ENCODE data around the gene KRT78.

Gene KRT78

DNA sequence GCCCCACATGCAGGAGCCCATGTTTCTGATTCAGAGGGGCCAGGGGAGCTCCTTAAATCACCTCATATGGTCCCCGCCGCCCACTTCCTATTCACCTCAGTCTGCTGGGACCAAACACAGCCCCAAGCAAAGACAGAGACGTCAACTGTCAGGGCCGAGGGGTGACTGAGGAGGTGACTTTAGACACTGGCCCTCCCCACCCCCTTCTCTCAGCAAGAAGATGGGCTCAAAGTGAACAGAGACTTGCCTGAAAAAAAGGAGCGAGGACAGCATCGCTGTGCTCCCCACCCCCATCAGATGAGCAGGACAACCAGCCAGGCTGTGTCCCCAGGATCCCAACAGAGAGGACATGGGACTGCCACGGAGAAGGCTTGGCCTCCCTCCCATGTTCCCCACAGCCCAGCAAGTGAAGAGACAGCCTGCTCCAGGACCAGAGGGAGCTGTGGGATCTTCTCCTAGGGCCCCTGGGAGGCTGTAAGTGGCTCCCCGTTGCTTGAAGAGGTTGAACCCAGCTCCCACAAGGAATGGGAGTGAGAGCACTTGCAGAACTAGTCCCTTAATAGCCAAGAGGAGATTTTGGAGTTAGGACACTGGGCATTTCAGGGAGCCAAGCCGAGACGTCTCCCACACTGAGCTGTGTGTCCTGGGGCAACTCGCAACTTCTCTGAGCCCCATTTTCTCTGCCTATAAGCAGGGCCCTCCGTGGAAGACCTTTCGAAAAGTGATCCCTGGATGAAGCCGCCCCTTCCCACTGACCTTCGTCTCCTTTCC lies 13.3 kb downstream of the KRT78 start:
- no peaks in the 10 kb centered on the region for H3K79me1 ChIP-seq (replicated peaks; ENCODE audit: low read length, poor library complexity, severe bottlenecking)
- no peak overlapping the region for H3K23ac ChIP-seq (ENCODE audit: low read length in 2 of 2)
- no peaks in the 10 kb centered on the region for H3K9me3 ChIP-seq (ENCODE audit: control insufficient read depth, low read length)
- no peak overlapping the region for H3K18ac ChIP-seq (ENCODE audit: low read depth in 1 of 2, low read length in 2 of 2)
- no peak overlapping the region for H3K14ac ChIP-seq (ENCODE audit: low read length in 2 of 2)
- no peak overlapping the region for H2AK5ac ChIP-seq (ENCODE audit: low read length, severe bottlenecking)
- no peak overlapping the region for H2BK15ac ChIP-seq (ENCODE audit: low read depth, poor library complexity, severe bottlenecking)
- no peak overlapping the region for H2AFZ ChIP-seq (ENCODE audit: low read depth, low read length)
- no peak for DNase-seq
- H2BK5ac ChIP-seq (ENCODE audit: low read depth, low read length, poor library complexity, severe bottlenecking), result no peak overlapping the region
- H3K36me3 ChIP-seq (ENCODE audit: control insufficient read depth in 1 of 2, insufficient read depth in 2 of 2, low read depth in 1 of 2, low read length in 2 of 2), result peaks cover 0 to 2% of the 10 kb centered on the region in 2 experiments
- peak overlapping the region in 1 of 2 experiments; percentile 30 for H2BK12ac ChIP-seq (ENCODE audit: low read length in 2 of 2)
- no peak overlapping the region for H3K4me2 ChIP-seq (ENCODE audit: low read length, poor library complexity, severe bottlenecking)
- H3K4me1 ChIP-seq (ENCODE audit: control insufficient read depth, insufficient read depth, low read depth, low read length), result peaks cover 28% of the 10 kb centered on the region
- H3K4ac ChIP-seq (ENCODE audit: low read depth in 1 of 2, low read length in 2 of 2), result peak overlapping the region in 1 of 2 experiments; percentile 76
- no peak overlapping the region for H3K27ac ChIP-seq (ENCODE audit: low read length, poor library complexity, severe bottlenecking)
- H3K4me3 ChIP-seq (ENCODE audit: insufficient read depth in 1 of 2, low read depth in 1 of 2, low read length in 2 of 2), result no peak overlapping the region
- 87% methylated on average over 11 of the region's 15 CpGs for WGBS
- H2BK120ac ChIP-seq (ENCODE audit: low read depth, low read length), result no peak overlapping the region
- H3K27me3 ChIP-seq (ENCODE audit: control insufficient read depth in 1 of 2, insufficient read depth in 1 of 2, low read length in 2 of 2), result peaks cover 0 to 35% of the 10 kb centered on the region in 2 experiments
- H3K9ac ChIP-seq (ENCODE audit: low read length), result no peak overlapping the region
- H4K91ac ChIP-seq (ENCODE audit: low read length), result peak overlapping the region; percentile 2
- peak overlapping the region; percentile 33 for H4K8ac ChIP-seq (ENCODE audit: low read length)

DNA sequence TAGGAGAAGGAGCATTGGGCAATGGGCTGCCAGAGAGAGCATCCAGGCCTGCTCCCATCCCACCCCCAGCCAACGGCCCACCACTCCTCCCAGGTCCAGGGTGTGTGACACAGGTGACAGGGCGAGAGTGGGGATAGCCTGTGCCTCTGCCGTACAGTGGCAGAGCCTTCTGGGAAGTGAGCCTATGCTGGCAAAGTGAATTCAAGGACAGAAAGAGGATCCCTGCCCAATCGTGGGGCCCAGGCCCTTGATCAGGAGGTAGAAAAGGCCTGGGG lies 14.1 kb downstream of the KRT78 start:
- Histone ChIP-seq H3K36me3 (ENCODE audit: control insufficient read depth in 1 of 2, insufficient read depth in 2 of 2, low read depth in 1 of 2, low read length in 2 of 2) (peaks cover 0 to 2% of the 10 kb centered on the region in 2 experiments), H3K27me3 (ENCODE audit: control insufficient read depth in 1 of 2, insufficient read depth in 1 of 2, low read length in 2 of 2) (peaks cover 0 to 29% of the 10 kb centered on the region in 2 experiments), H2BK15ac (ENCODE audit: low read depth, poor library complexity, severe bottlenecking) (no peak overlapping the region), H3K23ac (ENCODE audit: low read length in 2 of 2) (no peak overlapping the region), H3K27ac (ENCODE audit: low read length, poor library complexity, severe bottlenecking) (no peak overlapping the region), H3K14ac (ENCODE audit: low read length in 2 of 2) (no peak overlapping the region), H2BK5ac (ENCODE audit: low read depth, low read length, poor library complexity, severe bottlenecking) (no peak overlapping the region), H3K4me3 (ENCODE audit: insufficient read depth in 1 of 2, low read depth in 1 of 2, low read length in 2 of 2) (no peak overlapping the region), H2BK120ac (ENCODE audit: low read depth, low read length) (no peak overlapping the region), H3K4ac (ENCODE audit: low read depth in 1 of 2, low read length in 2 of 2) (no peak overlapping the region), H3K4me2 (ENCODE audit: low read length, poor library complexity, severe bottlenecking) (no peak overlapping the region), H2AK5ac (ENCODE audit: low read length, severe bottlenecking) (no peak overlapping the region), H3K9me3 (ENCODE audit: control insufficient read depth, low read length) (no peaks in the 10 kb centered on the region), H3K9ac (ENCODE audit: low read length) (no peak overlapping the region), H3K79me1 (replicated peaks; ENCODE audit: low read length, poor library complexity, severe bottlenecking) (no peaks in the 10 kb centered on the region), H3K18ac (ENCODE audit: low read depth in 1 of 2, low read length in 2 of 2) (no peak overlapping the region), H2BK12ac (ENCODE audit: low read length in 2 of 2) (peak overlapping the region in 1 of 2 experiments; percentile 18), H2AFZ (ENCODE audit: low read depth, low read length) (no peak overlapping the region), H4K8ac (ENCODE audit: low read length) (no peak overlapping the region), H3K4me1 (ENCODE audit: control insufficient read depth, insufficient read depth, low read depth, low read length) (peaks cover 28% of the 10 kb centered on the region), H4K91ac (ENCODE audit: low read length) (no peak overlapping the region)
- WGBS, result 90% methylated on average over 3 of the region's 4 CpGs
- DNase-seq, result no peak

DNA sequence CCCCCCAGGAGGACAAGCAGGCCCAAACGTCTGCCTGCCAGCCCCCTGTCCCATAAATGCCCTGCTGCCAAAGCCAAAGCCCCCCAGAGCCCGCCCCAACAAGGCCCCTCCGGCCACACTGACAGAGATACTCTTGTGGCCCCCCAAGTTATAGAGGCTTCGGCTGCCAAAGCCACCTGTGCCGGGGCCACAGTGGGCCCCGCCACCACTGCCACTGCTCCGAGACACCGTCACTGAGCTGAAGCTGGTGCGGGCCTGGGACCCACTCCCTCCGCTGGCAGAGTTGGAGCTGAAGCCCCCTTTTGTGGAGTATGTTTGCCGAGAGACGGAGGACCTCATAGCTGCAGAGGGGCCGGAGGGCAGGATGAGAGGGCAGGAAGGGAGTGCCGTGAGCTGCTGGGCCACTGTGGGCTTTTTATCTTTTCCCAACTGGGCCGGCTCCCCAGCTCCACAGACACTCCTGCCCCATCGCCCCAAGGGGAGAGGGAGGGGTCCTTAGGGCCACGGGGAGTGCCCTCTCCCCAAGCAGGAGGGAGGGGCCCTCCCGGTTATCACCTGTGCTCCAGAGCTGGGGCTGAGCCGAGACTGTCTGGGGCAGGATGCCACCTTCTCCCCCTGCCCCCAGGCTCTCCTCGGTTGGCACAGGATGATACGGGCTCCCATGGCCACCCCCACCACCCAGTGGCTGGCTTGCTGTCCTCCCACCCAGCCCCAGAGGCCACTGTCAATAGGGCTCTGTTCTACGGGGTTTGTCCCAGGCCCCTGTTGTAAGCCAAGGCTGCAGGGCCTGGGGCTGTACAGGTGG lies 14.7 kb downstream of the KRT78 start, which contains the start of gene KRT79:
TSS of gene KRT79 (minus strand) at position 390 of the 805 bp plus-strand sequence. CDS start at position 339, 51 bp downstream.
- no peak for DNase-seq
- H2AK5ac ChIP-seq (ENCODE audit: low read length, severe bottlenecking), result no peak within 1 kb of the TSS
- H3K9me3 ChIP-seq (ENCODE audit: control insufficient read depth, low read length), result no peaks in the 10 kb centered on the region
- no peaks in the 10 kb centered on the region for H3K79me1 ChIP-seq (replicated peaks; ENCODE audit: low read length, poor library complexity, severe bottlenecking)
- no peak within 1 kb of the TSS for H3K27ac ChIP-seq (ENCODE audit: low read length, poor library complexity, severe bottlenecking)
- H3K14ac ChIP-seq (ENCODE audit: low read length in 2 of 2), result no peak within 1 kb of the TSS
- no peak within 1 kb of the TSS for H3K18ac ChIP-seq (ENCODE audit: low read depth in 1 of 2, low read length in 2 of 2)
- H2AFZ ChIP-seq (ENCODE audit: low read depth, low read length), result no peak within 1 kb of the TSS
- 90% methylated on average over 17 of the region's 22 CpGs for WGBS
- no peak within 1 kb of the TSS for H4K91ac ChIP-seq (ENCODE audit: low read length)
- H2BK12ac ChIP-seq (ENCODE audit: low read length in 2 of 2), result peak within 1 kb of the TSS in 1 of 2 experiments; percentile 18
- H3K9ac ChIP-seq (ENCODE audit: low read length), result no peak within 1 kb of the TSS
- H2BK120ac ChIP-seq (ENCODE audit: low read depth, low read length), result no peak within 1 kb of the TSS
- H2BK15ac ChIP-seq (ENCODE audit: low read depth, poor library complexity, severe bottlenecking), result no peak within 1 kb of the TSS
- no peak within 1 kb of the TSS for H4K8ac ChIP-seq (ENCODE audit: low read length)
- no peak within 1 kb of the TSS for H3K4me2 ChIP-seq (ENCODE audit: low read length, poor library complexity, severe bottlenecking)
- no peak within 1 kb of the TSS for H3K4me3 ChIP-seq (ENCODE audit: insufficient read depth in 1 of 2, low read depth in 1 of 2, low read length in 2 of 2)
- peaks cover 0 to 24% of the 10 kb centered on the region in 2 experiments for H3K27me3 ChIP-seq (ENCODE audit: control insufficient read depth in 1 of 2, insufficient read depth in 1 of 2, low read length in 2 of 2)
- H3K23ac ChIP-seq (ENCODE audit: low read length in 2 of 2), result no peak within 1 kb of the TSS
- no peak within 1 kb of the TSS for H2BK5ac ChIP-seq (ENCODE audit: low read depth, low read length, poor library complexity, severe bottlenecking)
- no peaks in the 10 kb centered on the region for H3K36me3 ChIP-seq (ENCODE audit: control insufficient read depth in 1 of 2, insufficient read depth in 2 of 2, low read depth in 1 of 2, low read length in 2 of 2)
- peaks cover 28% of the 10 kb centered on the region for H3K4me1 ChIP-seq (ENCODE audit: control insufficient read depth, insufficient read depth, low read depth, low read length)
- no peak within 1 kb of the TSS for H3K4ac ChIP-seq (ENCODE audit: low read depth in 1 of 2, low read length in 2 of 2)

Data from mesenchymal stem cell (in vitro differentiated cells and primary cell).